Measurements from ENCODE around the gene FARSB.

GRCh38 chr2:222649801-222650200, 6.1 kb downstream of the FARSB start:
- TF ChIP-seq, protein P1, sequence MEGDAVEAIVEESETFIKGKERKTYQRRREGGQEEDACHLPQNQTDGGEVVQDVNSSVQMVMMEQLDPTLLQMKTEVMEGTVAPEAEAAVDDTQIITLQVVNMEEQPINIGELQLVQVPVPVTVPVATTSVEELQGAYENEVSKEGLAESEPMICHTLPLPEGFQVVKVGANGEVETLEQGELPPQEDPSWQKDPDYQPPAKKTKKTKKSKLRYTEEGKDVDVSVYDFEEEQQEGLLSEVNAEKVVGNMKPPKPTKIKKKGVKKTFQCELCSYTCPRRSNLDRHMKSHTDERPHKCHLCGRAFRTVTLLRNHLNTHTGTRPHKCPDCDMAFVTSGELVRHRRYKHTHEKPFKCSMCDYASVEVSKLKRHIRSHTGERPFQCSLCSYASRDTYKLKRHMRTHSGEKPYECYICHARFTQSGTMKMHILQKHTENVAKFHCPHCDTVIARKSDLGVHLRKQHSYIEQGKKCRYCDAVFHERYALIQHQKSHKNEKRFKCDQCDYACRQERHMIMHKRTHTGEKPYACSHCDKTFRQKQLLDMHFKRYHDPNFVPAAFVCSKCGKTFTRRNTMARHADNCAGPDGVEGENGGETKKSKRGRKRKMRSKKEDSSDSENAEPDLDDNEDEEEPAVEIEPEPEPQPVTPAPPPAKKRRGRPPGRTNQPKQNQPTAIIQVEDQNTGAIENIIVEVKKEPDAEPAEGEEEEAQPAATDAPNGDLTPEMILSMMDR (conservative IDR thresholded peaks at IDR 0.05) = no peak
- TF ChIP-seq EZH2 (IDR thresholded peaks at IDR 0.05; ENCODE audit: low read depth) = no peak
